Spleen (tissue), 7 donors: ENCODE measurements around the gene PDE6G.

ENCODE experiments used
- POLR2A ChIP-seq, 3 donors: fragments of 450-650 bp; IDR thresholded peaks; one replicate each; pipeline ENCODE4 v1.5.1; 2017; ENCODE audit warnings: antibody characterized with exemption in 3 of 3, mild to moderate bottlenecking in 1 of 3
- POLR2AphosphoS5 ChIP-seq, 3 donors: sonication (generic); formaldehyde crosslinking; IDR thresholded peaks; one replicate each; pipeline ENCODE4 v1.5.1; 2017; ENCODE audit warnings: antibody characterized with exemption in 3 of 3
- TF ChIP-seq, protein P1 (sequence below), 11 experiments: fragments of 200-600 bp in 7 of 11; fragments of 450-650 bp in 4 of 11; sonication (generic) in 4 of 11; IDR thresholded peaks in 8 of 11; conservative IDR thresholded peaks in 3 of 11; 1 replicate in 7 of 11; 2 replicates in 4 of 11; pipeline versions ENCODE4 v1.4.0 to v1.8.0; 2016 to 2021; ENCODE audit warnings: antibody characterized with exemption in 11 of 11, inconsistent platforms in 4 of 11, mild to moderate bottlenecking in 1 of 11
- donor health status: DM: no; HTN: no; CAD: no; lungs with moderate emphysema.
- donor health status: DM: no; HTN: no; CAD: no.
- donor health status: DM: no; HTN: no; CAD: no.

DNA sequence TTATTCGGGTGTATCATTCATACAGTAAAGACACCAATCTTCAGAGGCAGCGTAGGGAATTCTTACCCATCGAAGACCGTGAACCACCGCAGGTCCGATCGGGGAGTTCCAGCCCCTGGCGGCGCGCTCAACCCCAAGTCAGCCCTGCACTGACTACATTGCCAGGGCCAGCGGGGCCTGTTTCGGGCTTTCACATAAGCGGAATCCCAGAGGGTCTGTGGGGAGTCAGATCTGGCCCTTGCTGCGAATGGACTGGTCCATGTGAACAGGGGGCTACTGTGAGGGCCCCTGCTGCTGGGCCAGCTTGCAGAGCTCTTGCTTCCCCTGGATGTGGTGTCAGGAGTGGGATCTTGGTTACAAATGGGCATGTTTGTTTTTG, 7.6 kb downstream of the PDE6G start:
- TF ChIP-seq, protein P1, sequence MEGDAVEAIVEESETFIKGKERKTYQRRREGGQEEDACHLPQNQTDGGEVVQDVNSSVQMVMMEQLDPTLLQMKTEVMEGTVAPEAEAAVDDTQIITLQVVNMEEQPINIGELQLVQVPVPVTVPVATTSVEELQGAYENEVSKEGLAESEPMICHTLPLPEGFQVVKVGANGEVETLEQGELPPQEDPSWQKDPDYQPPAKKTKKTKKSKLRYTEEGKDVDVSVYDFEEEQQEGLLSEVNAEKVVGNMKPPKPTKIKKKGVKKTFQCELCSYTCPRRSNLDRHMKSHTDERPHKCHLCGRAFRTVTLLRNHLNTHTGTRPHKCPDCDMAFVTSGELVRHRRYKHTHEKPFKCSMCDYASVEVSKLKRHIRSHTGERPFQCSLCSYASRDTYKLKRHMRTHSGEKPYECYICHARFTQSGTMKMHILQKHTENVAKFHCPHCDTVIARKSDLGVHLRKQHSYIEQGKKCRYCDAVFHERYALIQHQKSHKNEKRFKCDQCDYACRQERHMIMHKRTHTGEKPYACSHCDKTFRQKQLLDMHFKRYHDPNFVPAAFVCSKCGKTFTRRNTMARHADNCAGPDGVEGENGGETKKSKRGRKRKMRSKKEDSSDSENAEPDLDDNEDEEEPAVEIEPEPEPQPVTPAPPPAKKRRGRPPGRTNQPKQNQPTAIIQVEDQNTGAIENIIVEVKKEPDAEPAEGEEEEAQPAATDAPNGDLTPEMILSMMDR (IDR thresholded peaks at IDR 0.05 in 8 of 11, conservative IDR thresholded peaks at IDR 0.05 in 3 of 11), result no peak
- no peak for TF ChIP-seq POLR2AphosphoS5 (IDR thresholded peaks at IDR 0.05)
- TF ChIP-seq POLR2A (IDR thresholded peaks at IDR 0.05), result no peak
